ENCODE measurements around the gene MTNR1B. TPM values are rescaled to one million over a fixed set of nuclear protein-coding genes. Genes with fewer than 3 reads are reported as not detected.

The MTNR1B gene
- total and polyA plus RNA-seq, 4 donors = not detected

DNA sequence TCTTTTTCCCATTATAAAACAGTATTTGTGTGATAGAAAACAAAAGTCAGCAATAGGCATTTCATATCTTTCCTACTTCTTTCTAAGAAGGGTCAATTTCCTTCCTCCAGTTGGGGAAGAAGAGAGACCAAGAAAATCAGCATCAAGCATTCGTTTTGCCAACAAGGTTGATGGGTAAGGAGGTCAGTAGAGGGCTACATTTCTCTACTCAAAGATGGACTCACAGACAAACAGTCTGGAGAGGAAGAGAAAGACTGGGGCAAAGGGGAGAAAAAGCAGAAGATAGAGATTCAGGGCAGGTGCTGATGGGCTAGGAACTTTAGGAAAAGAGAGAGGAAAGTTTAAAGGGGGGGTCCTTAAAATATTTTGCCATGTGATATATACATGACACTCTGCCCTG is 8.6 kb upstream of the MTNR1B start:
- no peak overlapping the region for H3K4me3 ChIP-seq (ENCODE audit: low read depth in 1 of 3, low read length in 3 of 3)

DNA sequence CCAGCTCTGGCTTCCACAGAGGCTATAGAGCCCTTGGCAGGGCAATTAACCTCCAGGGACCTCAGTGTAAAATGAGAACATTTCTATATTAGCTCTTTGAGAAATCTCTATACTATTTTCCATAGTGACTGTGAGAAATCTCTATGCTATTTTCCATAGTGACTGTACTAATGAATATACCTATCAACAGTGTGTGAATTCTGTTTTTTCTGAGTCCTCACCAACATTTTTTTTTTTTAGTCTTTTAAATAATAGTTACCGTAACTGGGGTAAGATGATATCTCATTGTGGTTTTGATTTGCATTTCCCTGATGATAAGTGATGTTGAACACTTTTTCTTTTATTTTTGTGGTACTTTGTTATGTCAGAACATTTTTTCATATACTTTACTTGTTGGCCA is 7.0 kb upstream of the MTNR1B start:
- TF ChIP-seq NR2F2 (IDR thresholded peaks at IDR 0.05) = no peak
- no peak for TF ChIP-seq EGR1 (IDR thresholded peaks at IDR 0.05; ENCODE audit: low read depth in 2 of 2)
- no peak for TF ChIP-seq GABPA (IDR thresholded peaks at IDR 0.05 in 1 of 2, conservative IDR thresholded peaks at IDR 0.05 in 1 of 2)
- TF ChIP-seq FOXA2 (IDR thresholded peaks at IDR 0.05) = no peak
- TF ChIP-seq ZBTB33 (IDR thresholded peaks at IDR 0.05) = no peak
- no peak for TF ChIP-seq HNF4A (conservative IDR thresholded peaks at IDR 0.05)
- TF ChIP-seq SP1 (IDR thresholded peaks at IDR 0.05) = no peak
- no peak for TF ChIP-seq MAX (IDR thresholded peaks at IDR 0.05)
- TF ChIP-seq RXRA (IDR thresholded peaks at IDR 0.05) = no peak
- TF ChIP-seq TAF1 (conservative IDR thresholded peaks at IDR 0.05) = no peak
- TF ChIP-seq, protein P1, sequence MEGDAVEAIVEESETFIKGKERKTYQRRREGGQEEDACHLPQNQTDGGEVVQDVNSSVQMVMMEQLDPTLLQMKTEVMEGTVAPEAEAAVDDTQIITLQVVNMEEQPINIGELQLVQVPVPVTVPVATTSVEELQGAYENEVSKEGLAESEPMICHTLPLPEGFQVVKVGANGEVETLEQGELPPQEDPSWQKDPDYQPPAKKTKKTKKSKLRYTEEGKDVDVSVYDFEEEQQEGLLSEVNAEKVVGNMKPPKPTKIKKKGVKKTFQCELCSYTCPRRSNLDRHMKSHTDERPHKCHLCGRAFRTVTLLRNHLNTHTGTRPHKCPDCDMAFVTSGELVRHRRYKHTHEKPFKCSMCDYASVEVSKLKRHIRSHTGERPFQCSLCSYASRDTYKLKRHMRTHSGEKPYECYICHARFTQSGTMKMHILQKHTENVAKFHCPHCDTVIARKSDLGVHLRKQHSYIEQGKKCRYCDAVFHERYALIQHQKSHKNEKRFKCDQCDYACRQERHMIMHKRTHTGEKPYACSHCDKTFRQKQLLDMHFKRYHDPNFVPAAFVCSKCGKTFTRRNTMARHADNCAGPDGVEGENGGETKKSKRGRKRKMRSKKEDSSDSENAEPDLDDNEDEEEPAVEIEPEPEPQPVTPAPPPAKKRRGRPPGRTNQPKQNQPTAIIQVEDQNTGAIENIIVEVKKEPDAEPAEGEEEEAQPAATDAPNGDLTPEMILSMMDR (IDR thresholded peaks at IDR 0.05; ENCODE audit: low read depth, low read length, missing input control) = no peak
- TF ChIP-seq REST (IDR thresholded peaks at IDR 0.05) = no peak
- no peak for TF ChIP-seq HNF4G (IDR thresholded peaks at IDR 0.05)
- no peak for TF ChIP-seq FOXA1 (IDR thresholded peaks at IDR 0.05)
- TF ChIP-seq RAD21 (IDR thresholded peaks at IDR 0.05) = no peak
- TF ChIP-seq, protein P2, sequence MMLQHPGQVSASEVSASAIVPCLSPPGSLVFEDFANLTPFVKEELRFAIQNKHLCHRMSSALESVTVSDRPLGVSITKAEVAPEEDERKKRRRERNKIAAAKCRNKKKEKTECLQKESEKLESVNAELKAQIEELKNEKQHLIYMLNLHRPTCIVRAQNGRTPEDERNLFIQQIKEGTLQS (IDR thresholded peaks at IDR 0.05) = no peak
- no peak for TF ChIP-seq YY1 (IDR thresholded peaks at IDR 0.05)
- TF ChIP-seq JUND (IDR thresholded peaks at IDR 0.05) = no peak
- Histone ChIP-seq H3K4me1 (ENCODE audit: control insufficient read depth in 4 of 4, insufficient read depth in 4 of 4, low read length in 3 of 4) (no peaks in the 10 kb centered on the region), H3K27me3 (ENCODE audit: control insufficient read depth in 4 of 4, insufficient read depth in 4 of 4, low read length in 3 of 4) (no peaks in the 10 kb centered on the region), H3K36me3 (ENCODE audit: control insufficient read depth in 4 of 4, insufficient read depth in 3 of 4, low read depth in 1 of 4, low read length in 3 of 4) (no peaks in the 10 kb centered on the region), H3K9ac (ENCODE audit: low read depth in 1 of 2, low read length in 2 of 2) (no peak overlapping the region), H3K4me3 (ENCODE audit: low read depth in 1 of 3, low read length in 3 of 3) (no peak overlapping the region), H3K9me3 (ENCODE audit: control insufficient read depth in 4 of 4, low read length in 3 of 4) (no peaks in the 10 kb centered on the region), H3K27ac (ENCODE audit: low read depth in 1 of 2, low read length in 2 of 2) (no peak overlapping the region)
- no peak for DNase-seq (ENCODE audit: low spot score)
- WGBS = 82% methylated on average over 1 of the region's 1 CpG

More for the DNA sequence above, 8.6 kb upstream of the MTNR1B start:
- TF ChIP-seq RAD21 (IDR thresholded peaks at IDR 0.05) (peak; percentile 57 to 59), MAX (IDR thresholded peaks at IDR 0.05) (no peak)
- Histone ChIP-seq H3K9me3 (ENCODE audit: control insufficient read depth in 4 of 4, low read length in 3 of 4) (no peaks in the 10 kb centered on the region), H3K9ac (ENCODE audit: low read depth in 1 of 2, low read length in 2 of 2) (no peak overlapping the region), H3K27me3 (ENCODE audit: control insufficient read depth in 4 of 4, insufficient read depth in 4 of 4, low read length in 3 of 4) (no peaks in the 10 kb centered on the region), H3K36me3 (ENCODE audit: control insufficient read depth in 4 of 4, insufficient read depth in 3 of 4, low read depth in 1 of 4, low read length in 3 of 4) (no peaks in the 10 kb centered on the region), H3K27ac (ENCODE audit: low read depth in 1 of 2, low read length in 2 of 2) (no peak overlapping the region), H3K4me1 (ENCODE audit: control insufficient read depth in 4 of 4, insufficient read depth in 4 of 4, low read length in 3 of 4) (no peaks in the 10 kb centered on the region)
- WGBS = 20% methylated on average over 1 of the region's 1 CpG
- DNase-seq (ENCODE audit: low spot score) = no peak

Measured in liver (tissue), 9 donors.